GM12878 (cell line): Measurements from ENCODE around the gene RGS2. TPM values are rescaled to one million over a fixed set of nuclear protein-coding genes. Genes with fewer than 3 reads are reported as not detected.

Experiments used
- ATAC-seq: fragments of 200-7000 bp; cut with Tn5 transposase; 3 replicates; pipeline ENCODE4 v1.9.1; 2020; ENCODE audit warnings: mild to moderate bottlenecking, moderate library complexity
- BruUV-seq: library from RNA; stranded (reverse); fragments of 400-500 nt; replicated peaks from 2 replicates; lab custom pipeline; 2021; lab: Mats Ljungman, UMichigan
- CTCF ChIA-PET: fragments of 300-600 bp; sonication (Branson Sonifier 250); formaldehyde crosslinking; extraction: SDS; loops from one replicate; lab custom pipeline; 2021; ENCODE audit warnings: inconsistent platforms; lab: Yijun Ruan, JAX
- POLR2A ChIA-PET: fragments of 350-600 bp; formaldehyde crosslinking; extraction: SDS; loops from one replicate; lab custom pipeline; 2021; ENCODE audit warnings: inconsistent platforms; lab: Charles Lee
- RAD21 ChIA-PET: fragments of 300-600 bp; sonication (Branson Sonifier 250); formaldehyde crosslinking; loops from one replicate; lab custom pipeline; 2023; ENCODE audit warnings: antibody characterized with exemption; ENCODE audit not compliant: unreplicated experiment; lab: Charles Lee
- SMC1A ChIA-PET: fragments of 300-600 bp; sonication (Branson Sonifier 250); formaldehyde crosslinking; loops from one replicate; lab custom pipeline; 2023; ENCODE audit not compliant: unreplicated experiment, uncharacterized antibody; lab: Charles Lee
- DNase-seq: peaks from one replicate; pipeline ENCODE4 v3.0.0-alpha.2; 2011; ENCODE audit warnings: low read depth, low spot score
- FAIRE-seq: peaks from 3 replicates; lab custom pipeline; 2011; peaks lifted over from hg19 to GRCh38; lab: Jason Lieb, UNC
- H2AFZ ChIP-seq: 2 replicates; pipeline ENCODE4 v1.6.0; 2011; ENCODE audit warnings: low read depth, low read length, control low read depth; ENCODE audit not compliant: control insufficient read depth
- H3K27ac ChIP-seq: 2 replicates; pipeline ENCODE4 v1.5.1; 2011; ENCODE audit warnings: control low read depth; ENCODE audit not compliant: control insufficient read depth, insufficient read depth
- H3K27me3 ChIP-seq, 2 experiments: replicated peaks in 1 of 2; 2 replicates each; pipeline versions ENCODE4 v1.6.0 to v1.6.1; 2011; ENCODE audit warnings: low read length in 1 of 2; ENCODE audit not compliant: control insufficient read depth in 2 of 2, insufficient read depth in 2 of 2
- H3K36me3 ChIP-seq, 2 experiments: 2 replicates each; pipeline ENCODE4 v1.5.1; 2011; ENCODE audit warnings: low read length in 1 of 2; ENCODE audit not compliant: control insufficient read depth in 2 of 2, insufficient read depth in 2 of 2
- H3K4me1 ChIP-seq: 2 replicates; pipeline ENCODE4 v1.6.1; 2011; ENCODE audit warnings: mild to moderate bottlenecking, low read length, moderate library complexity, mixed read lengths; ENCODE audit not compliant: control insufficient read depth, insufficient read depth
- H3K4me2 ChIP-seq: 2 replicates; pipeline ENCODE4 v1.6.0; 2011; ENCODE audit warnings: control low read depth; ENCODE audit not compliant: control insufficient read depth, insufficient read depth
- H3K4me3 ChIP-seq: fragments of 200-600 bp; sonication (generic); 2 replicates; pipeline ENCODE4 v1.5.1; 2016
- H3K79me2 ChIP-seq: 2 replicates; pipeline ENCODE4 v1.6.0; 2011; ENCODE audit warnings: low read length; ENCODE audit not compliant: control insufficient read depth, insufficient read depth
- H3K9ac ChIP-seq: 2 replicates; pipeline ENCODE4 v1.8.0; 2011; ENCODE audit warnings: low read length, control low read depth, mixed read lengths; ENCODE audit not compliant: control insufficient read depth, insufficient read depth
- H3K9me3 ChIP-seq: replicated peaks from 3 replicates; pipeline ENCODE4 v1.5.1; 2011; ENCODE audit warnings: mild to moderate bottlenecking, low read length; ENCODE audit not compliant: control insufficient read depth, insufficient read depth
- H4K20me1 ChIP-seq: 2 replicates; pipeline ENCODE4 v1.6.0; 2011; ENCODE audit not compliant: control insufficient read depth, insufficient read depth
- ATF2 ChIP-seq: IDR thresholded peaks from 2 replicates; pipeline ENCODE4 v1.6.1; 2012; ENCODE audit warnings: low read length, inconsistent platforms
- BMI1 ChIP-seq: fragments of 450-650 bp; IDR thresholded peaks from 2 replicates; pipeline ENCODE4 v1.6.1; 2016; ENCODE audit warnings: mild to moderate bottlenecking, moderate library complexity, borderline replicate concordance
- E2F4 ChIP-seq: IDR thresholded peaks from 2 replicates; pipeline ENCODE4 v1.6.1; 2012; ENCODE audit warnings: low read depth, low read length, improper control_type of control experiment
- EP300 ChIP-seq, 2 experiments: fragments of 150-350 bp in 1 of 2; IDR thresholded peaks; 2 replicates each; pipeline ENCODE4 v1.6.1; 2011 to 2012; ENCODE audit warnings: low read depth in 2 of 2, low read length in 2 of 2, borderline replicate concordance in 1 of 2, improper control_type of control experiment in 1 of 2, inconsistent platforms in 1 of 2; ENCODE audit not compliant: control insufficient read depth in 1 of 2
- ESRRA ChIP-seq: IDR thresholded peaks from 2 replicates; pipeline ENCODE4 v1.6.1; 2012; ENCODE audit warnings: mild to moderate bottlenecking, low read length, improper control_type of control experiment
- GABPA ChIP-seq: IDR thresholded peaks from 2 replicates; pipeline ENCODE4 v1.6.1; 2014; ENCODE audit warnings: antibody characterized with exemption, low read depth, mild to moderate bottlenecking, inconsistent platforms
- IKZF2 ChIP-seq, 2 experiments: fragments of 450-650 bp; IDR thresholded peaks; 2 replicates each; pipeline ENCODE4 v1.6.1; 2017; ENCODE audit warnings: mild to moderate bottlenecking in 2 of 2, moderate library complexity in 2 of 2
- KAT2A ChIP-seq: conservative IDR thresholded peaks from 2 replicates; pipeline ENCODE4 v1.6.1; 2011; ENCODE audit warnings: low read depth, low read length; ENCODE audit not compliant: control insufficient read depth
- KLF5 ChIP-seq: fragments of 450-650 bp; IDR thresholded peaks from 2 replicates; pipeline ENCODE4 v1.6.1; 2014; ENCODE audit warnings: mild to moderate bottlenecking; ENCODE audit not compliant: partially characterized antibody
- RCOR1 ChIP-seq: conservative IDR thresholded peaks from 2 replicates; pipeline ENCODE4 v1.6.1; 2012; ENCODE audit warnings: low read depth, low read length, improper control_type of control experiment
- RUNX3 ChIP-seq: IDR thresholded peaks from 2 replicates; pipeline ENCODE4 v1.6.1; 2012; ENCODE audit warnings: low read length, inconsistent platforms
- SMAD1 ChIP-seq: fragments of 450-650 bp; IDR thresholded peaks from 2 replicates; pipeline ENCODE4 v1.6.1; 2018; ENCODE audit warnings: mild to moderate bottlenecking, low read depth; ENCODE audit not compliant: partially characterized antibody
- TARDBP ChIP-seq: IDR thresholded peaks from 2 replicates; pipeline ENCODE4 v1.6.1; 2016; ENCODE audit warnings: borderline replicate concordance
- USF1 ChIP-seq: IDR thresholded peaks from 2 replicates; pipeline ENCODE4 v1.6.1; 2011; ENCODE audit warnings: borderline replicate concordance, low read depth, mild to moderate bottlenecking, moderate library complexity, mixed read lengths, low read length; ENCODE audit not compliant: insufficient read depth; ENCODE audit errors: extremely low read length
- ZZZ3 ChIP-seq: IDR thresholded peaks from 2 replicates; pipeline ENCODE4 v1.6.1; 2011; ENCODE audit warnings: low read depth; ENCODE audit not compliant: control insufficient read depth, insufficient read length
- in situ Hi-C: fragments of 300-500 bp; cut with MboI; formaldehyde crosslinking; loops from 9 replicates; pipeline ENCODE4 v1.14.3; 2018; ENCODE audit warnings: mixed read lengths
- intact Hi-C: fragments of 100-400 bp; cut with micrococcal nuclease; formaldehyde crosslinking; loops from one replicate; pipeline ENCODE4 v1.14.2; 2022; ENCODE audit not compliant: unreplicated experiment
- polyA plus RNA-seq, 11 experiments: library from polyadenylated mRNA; depleted of rRNA in 4 of 11; unstranded in 6 of 11; stranded (reverse) in 5 of 11; fragments of >200 nt; fragmentation: Nextera tagmentation in 4 of 11; fragmentation: Illumina TruSeq in 1 of 11; extraction: Ambion mirVana in 4 of 11; extraction: Trizol in 1 of 11; gene quantifications; 1 replicate in 1 of 11; 2 replicates in 10 of 11; pipeline versions ENCODE4 v1.2.1 to v1.2.3, GENCODE V29; 2011 to 2016; ENCODE audit warnings: inconsistent platforms in 2 of 11, missing spikeins in 2 of 11, low read depth in 1 of 11
- total RNA-seq, 4 experiments: library from RNA; depleted of rRNA in 3 of 4; stranded (reverse); fragments of >200 nt in 3 of 4; fragmentation: Illumina TruSeq in 1 of 4; extraction: Trizol in 1 of 4; gene quantifications; 2 replicates each; pipeline versions ENCODE4 v1.2.1 to v1.2.3, GENCODE V29; 2013 to 2021

The RGS2 gene
- total and polyA plus RNA-seq, 10 of the 15 experiments (the other 5 are each of a cell fraction or from before 2014, with no cell fraction given): 0.27 to 2.3 (median 0.98) TPM

- Histone ChIP-seq H3K79me2 (no peaks in the 10 kb centered on the region), H3K4me3 (no peak overlapping the region), H3K27me3 (no peaks in the 10 kb centered on the region; a peak in 2 of 4 replicates), H3K4me1 (no peaks in the 10 kb centered on the region), H3K4me2 (no peak overlapping the region), H2AFZ (no peak overlapping the region), H3K9ac (no peak overlapping the region), H3K9me3 (no peaks in the 10 kb centered on the region), H4K20me1 (no peaks in the 10 kb centered on the region), H3K36me3 (no peaks in the 10 kb centered on the region), H3K27ac (no peak overlapping the region)
- ChIA-PET CTCF (interaction anchor here (1.2 kb wide), 2 partner anchors 16 to 317 kb away, joined by 3 to 5 read pairs; no protein-coding TSS in a partner anchor), RAD21 (no interaction called here), POLR2A (interaction anchor here (0.5 kb wide), 1 partner anchor 237 kb away, joined by 3 read pairs; no protein-coding TSS in a partner anchor), SMC1A (interaction anchor here (0.9 kb wide), 1 partner anchor 261 kb away, joined by 3 read pairs; no protein-coding TSS in a partner anchor)
- ATAC-seq: no peak
- intact Hi-C loops: no loop called here
- TF ChIP-seq USF1 (no peak), ESRRA (no peak), SMAD1 (no peak), RUNX3 (no peak), IKZF2 (IDR thresholded peaks at IDR 0.05) (no peak), RCOR1 (no peak), ZZZ3 (no peak), EP300 (IDR thresholded peaks at IDR 0.05; ENCODE audit: borderline replicate concordance in 1 of 2, control insufficient read depth in 1 of 2, low read depth in 2 of 2, low read length in 2 of 2) (no peak), KAT2A (no peak), BMI1 (no peak), GABPA (no peak), KLF5 (no peak), E2F4 (no peak), ATF2 (no peak), TARDBP (no peak)
- DNase-seq: no peak
- no peak for FAIRE-seq
- in situ Hi-C loops: no loop called here
- BruUV-seq: no TSS peak
These were observed 45.6 kb upstream of the RGS2 start for GRCh38 chr1:192763243-192763642.
